ENCODE measurements around the gene PLEKHG3.

PLEKHG3 gene

GRCh38 chr14:64693810-64694165 is 10.4 kb upstream of the PLEKHG3 start:
- Histone ChIP-seq H3K36me3 (replicated peaks) (no peaks in the 10 kb centered on the region), H3K27me3 (replicated peaks) (no peaks in the 10 kb centered on the region)
- in situ Hi-C loops (cut with HindIII; ENCODE audit: low pct_ligation_motif_present, low sequenced_read_pairs) = no loop called here

DNA sequence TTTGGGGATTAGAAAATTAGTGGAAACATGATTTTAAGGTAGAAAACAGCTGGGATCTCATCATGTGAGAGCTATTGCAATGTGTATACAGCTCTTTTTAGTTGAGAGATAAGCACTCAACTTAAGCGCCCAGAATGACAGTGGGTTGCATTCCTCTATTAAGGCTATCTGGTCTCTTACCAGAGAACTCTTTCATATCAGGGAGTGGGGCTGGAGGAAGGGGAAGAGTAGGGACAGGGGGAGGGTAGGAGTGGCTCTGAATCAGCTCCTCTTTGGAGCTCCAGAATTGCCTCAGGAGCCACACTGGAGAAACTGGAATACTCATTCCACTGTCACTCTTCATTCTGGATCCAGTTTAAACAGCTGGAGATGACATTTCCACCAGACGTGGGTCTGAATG is 9.2 kb upstream of the PLEKHG3 start:
- Histone ChIP-seq H3K27ac (no peak overlapping the region), H3K27me3 (replicated peaks) (no peaks in the 10 kb centered on the region), H3K36me3 (replicated peaks) (no peaks in the 10 kb centered on the region), H3K4me3 (ENCODE audit: low read depth, low read length) (no peak overlapping the region)
- TF ChIP-seq, protein P1, sequence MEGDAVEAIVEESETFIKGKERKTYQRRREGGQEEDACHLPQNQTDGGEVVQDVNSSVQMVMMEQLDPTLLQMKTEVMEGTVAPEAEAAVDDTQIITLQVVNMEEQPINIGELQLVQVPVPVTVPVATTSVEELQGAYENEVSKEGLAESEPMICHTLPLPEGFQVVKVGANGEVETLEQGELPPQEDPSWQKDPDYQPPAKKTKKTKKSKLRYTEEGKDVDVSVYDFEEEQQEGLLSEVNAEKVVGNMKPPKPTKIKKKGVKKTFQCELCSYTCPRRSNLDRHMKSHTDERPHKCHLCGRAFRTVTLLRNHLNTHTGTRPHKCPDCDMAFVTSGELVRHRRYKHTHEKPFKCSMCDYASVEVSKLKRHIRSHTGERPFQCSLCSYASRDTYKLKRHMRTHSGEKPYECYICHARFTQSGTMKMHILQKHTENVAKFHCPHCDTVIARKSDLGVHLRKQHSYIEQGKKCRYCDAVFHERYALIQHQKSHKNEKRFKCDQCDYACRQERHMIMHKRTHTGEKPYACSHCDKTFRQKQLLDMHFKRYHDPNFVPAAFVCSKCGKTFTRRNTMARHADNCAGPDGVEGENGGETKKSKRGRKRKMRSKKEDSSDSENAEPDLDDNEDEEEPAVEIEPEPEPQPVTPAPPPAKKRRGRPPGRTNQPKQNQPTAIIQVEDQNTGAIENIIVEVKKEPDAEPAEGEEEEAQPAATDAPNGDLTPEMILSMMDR (IDR thresholded peaks at IDR 0.05; ENCODE audit: low read depth, low read length, missing control alignments) = no peak
- in situ Hi-C loops (cut with HindIII; ENCODE audit: low pct_ligation_motif_present, low sequenced_read_pairs) = no loop called here
- no peak for DNase-seq

More at GRCh38 chr14:64693810-64694165, 10.4 kb upstream of the PLEKHG3 start:
- no peak for DNase-seq
- TF ChIP-seq, protein P1 (IDR thresholded peaks at IDR 0.05; ENCODE audit: low read depth, low read length, missing control alignments) = no peak
- H3K27ac ChIP-seq = no peak overlapping the region
- no peak overlapping the region for H3K4me3 ChIP-seq (ENCODE audit: low read depth, low read length)

DNA sequence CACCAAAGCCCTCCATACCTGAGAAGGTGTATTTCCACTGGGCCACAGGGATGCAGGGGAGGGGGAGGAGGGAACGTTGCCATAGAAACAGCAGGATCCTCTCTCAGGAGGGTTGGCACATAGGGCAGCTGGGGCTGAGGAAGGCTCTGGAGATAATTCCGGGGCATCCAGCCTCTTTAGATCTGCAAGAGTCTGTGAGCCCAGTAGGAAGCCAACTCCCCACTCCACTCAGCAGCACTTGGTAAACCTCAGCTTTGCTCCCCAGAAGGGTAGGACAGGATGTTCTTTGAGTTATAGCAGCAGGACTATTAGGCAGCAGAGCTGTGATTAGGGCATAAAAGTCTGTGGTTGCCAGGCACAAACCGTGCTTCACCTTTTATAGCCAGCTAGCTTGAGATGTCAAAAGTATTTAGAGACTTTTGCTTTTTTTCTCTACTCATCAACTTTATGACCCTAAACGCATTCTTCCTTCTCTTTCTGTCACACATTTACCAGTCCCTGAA is 7.8 kb upstream of the PLEKHG3 start:
- Histone ChIP-seq H3K4me3 (ENCODE audit: low read depth, low read length) (no peak overlapping the region), H3K27ac (no peak overlapping the region), H3K27me3 (replicated peaks) (no peaks in the 10 kb centered on the region), H3K36me3 (replicated peaks) (no peaks in the 10 kb centered on the region)
- TF ChIP-seq, protein P1 (IDR thresholded peaks at IDR 0.05; ENCODE audit: low read depth, low read length, missing control alignments) = no peak
- DNase-seq = no peak
- in situ Hi-C loops (cut with HindIII; ENCODE audit: low pct_ligation_motif_present, low sequenced_read_pairs) = no loop called here

DNA sequence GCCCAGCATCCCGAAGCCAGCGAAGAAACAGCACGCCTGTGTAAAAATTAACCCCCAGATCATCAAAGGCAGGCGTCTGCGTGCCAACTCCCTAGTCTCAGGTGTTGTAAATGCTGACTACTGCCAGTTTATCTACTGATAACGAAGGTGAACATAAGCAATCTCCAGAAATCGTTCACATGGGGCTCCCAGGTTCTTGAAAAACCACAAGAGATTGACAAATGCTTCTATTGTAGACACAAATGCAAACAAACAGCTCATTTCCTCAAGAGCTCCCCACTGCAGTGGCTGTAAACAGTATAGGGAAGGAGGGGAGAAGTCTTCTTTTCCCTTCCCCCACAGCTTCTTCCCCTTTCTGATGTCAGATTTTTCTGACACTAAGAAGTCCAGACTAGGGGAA is 5.3 kb upstream of the PLEKHG3 start:
- Histone ChIP-seq H3K27ac (no peak overlapping the region), H3K27me3 (replicated peaks) (no peaks in the 10 kb centered on the region), H3K4me3 (ENCODE audit: low read depth, low read length) (no peak overlapping the region), H3K36me3 (replicated peaks) (no peaks in the 10 kb centered on the region)
- TF ChIP-seq, protein P1 (IDR thresholded peaks at IDR 0.05; ENCODE audit: low read depth, low read length, missing control alignments) = no peak
- no peak for DNase-seq
- in situ Hi-C loops (cut with HindIII; ENCODE audit: low pct_ligation_motif_present, low sequenced_read_pairs) = no loop called here

- no peak overlapping the region for H3K4me3 ChIP-seq (ENCODE audit: low read depth, low read length)
- H3K27ac ChIP-seq = no peak overlapping the region
- TF ChIP-seq, protein P1 (IDR thresholded peaks at IDR 0.05; ENCODE audit: low read depth, low read length, missing control alignments) = no peak
- no peak for DNase-seq
- no peaks in the 10 kb centered on the region for H3K27me3 ChIP-seq (replicated peaks)
- H3K36me3 ChIP-seq (replicated peaks) = no peaks in the 10 kb centered on the region
- in situ Hi-C loops (cut with HindIII; ENCODE audit: low pct_ligation_motif_present, low sequenced_read_pairs) = no loop called here
Observed at GRCh38 chr14:64700290-64700689, 3.9 kb upstream of the PLEKHG3 start.

- Histone ChIP-seq H3K36me3 (replicated peaks) (no peaks in the 10 kb centered on the region), H3K27ac (no peak overlapping the region), H3K4me3 (ENCODE audit: low read depth, low read length) (no peak overlapping the region), H3K27me3 (replicated peaks) (no peaks in the 10 kb centered on the region)
- in situ Hi-C loops (cut with HindIII; ENCODE audit: low pct_ligation_motif_present, low sequenced_read_pairs) = no loop called here
- TF ChIP-seq, protein P1 (IDR thresholded peaks at IDR 0.05; ENCODE audit: low read depth, low read length, missing control alignments) = no peak
- DNase-seq = no peak
Observed at GRCh38 chr14:64700894-64701293, 3.3 kb upstream of the PLEKHG3 start.

Measured in brain microvascular endothelial cell (primary cell).